ENCODE measurements around the gene ATAD1. TPM values are rescaled to one million over a fixed set of nuclear protein-coding genes. Genes with fewer than 3 reads are reported as not detected.
"Not testable (repeated sequence)": the region's sequence is repeated elsewhere in the genome, so short reads cannot be mapped to it uniquely, and the experiment has no call there.

The ATAD1 gene
- total RNA-seq, 1 experiment from 2014 or later: 62.0 TPM

- no peak for DNase-seq (ENCODE audit: low read depth, low spot score)
- TF ChIP-seq REST (IDR thresholded peaks at IDR 0.05; ENCODE audit: insufficient read depth in 1 of 2, low read depth in 2 of 2, low read length in 1 of 2): no peak
- TF ChIP-seq CTCF (IDR thresholded peaks at IDR 0.05): no peak
- TF ChIP-seq POLR2AphosphoS5 (IDR thresholded peaks at IDR 0.05; ENCODE audit: low read depth, low read length): no peak
- TF ChIP-seq SIN3A (IDR thresholded peaks at IDR 0.05; ENCODE audit: borderline replicate concordance, insufficient read depth, low read depth, low read length): no peak
- no peak for ATAC-seq
- no TSS peak for BruUV-seq (replicated peaks)
- intact Hi-C loops (cut with micrococcal nuclease; ENCODE audit: unreplicated experiment): loop anchor here (5.0 kb wide), 1 partner anchor 207 kb away; no protein-coding TSS in a partner anchor
- POLR2A ChIA-PET: no interaction called here
- no peaks in the 10 kb centered on the region for H3K9me3 ChIP-seq (ENCODE audit: control insufficient read depth, insufficient read depth, low read depth, low read length)
- in situ Hi-C loops (cut with HindIII; ENCODE audit: low pct_unique_long_range_greater_than_20kb, low sequenced_read_pairs): no loop called here
- H3K4me1 ChIP-seq (ENCODE audit: control insufficient read depth, insufficient read depth, low read length): no peaks in the 10 kb centered on the region
- no peak overlapping the region for H3K27ac ChIP-seq (ENCODE audit: low read length)
- H3K36me3 ChIP-seq (ENCODE audit: control insufficient read depth, insufficient read depth, low read length): no peaks in the 10 kb centered on the region
- CTCF ChIA-PET: no interaction called here
- no peaks in the 10 kb centered on the region for H3K27me3 ChIP-seq (ENCODE audit: control insufficient read depth, insufficient read depth, low read length)
- no peak overlapping the region for H3K4me3 ChIP-seq (ENCODE audit: low read depth in 2 of 2, low read length in 2 of 2)
These were observed 78.3 kb downstream of the ATAD1 start for GRCh38 chr10:87739703-87740102.

GRCh38 chr10:87738253-87738652 lies 79.8 kb downstream of the ATAD1 start:
- H3K36me3 ChIP-seq (ENCODE audit: control insufficient read depth, insufficient read depth, low read length); POLR2A ChIA-PET; in situ Hi-C loops (cut with HindIII; ENCODE audit: low pct_unique_long_range_greater_than_20kb, low sequenced_read_pairs); BruUV-seq (replicated peaks); H3K4me1 ChIP-seq (ENCODE audit: control insufficient read depth, insufficient read depth, low read length); CTCF ChIA-PET; H3K4me3 ChIP-seq (ENCODE audit: low read depth in 2 of 2, low read length in 2 of 2); DNase-seq (ENCODE audit: low read depth, low spot score); ATAC-seq; H3K27ac ChIP-seq (ENCODE audit: low read length); H3K27me3 ChIP-seq (ENCODE audit: control insufficient read depth, insufficient read depth, low read length); H3K9me3 ChIP-seq (ENCODE audit: control insufficient read depth, insufficient read depth, low read depth, low read length): not testable (repeated sequence)
- intact Hi-C loops (cut with micrococcal nuclease; ENCODE audit: unreplicated experiment): loop anchor here (5.0 kb wide), 1 partner anchor 206 kb away; no protein-coding TSS in a partner anchor

GRCh38 chr10:87734987-87735827 lies 82.8 kb downstream of the ATAD1 start:
- ATAC-seq (peak; percentile 95), DNase-seq (ENCODE audit: low read depth, low spot score) (no peak)
- no TSS peak for BruUV-seq (replicated peaks)
- CTCF ChIA-PET: interaction anchor here (0.7 to 1.0 kb wide), 3 partner anchors 38 to 122 kb away, joined by 3 to 12 read pairs (median 4); partner anchors contain the start of gene PAPSS2
- no peak for TF ChIP-seq REST (IDR thresholded peaks at IDR 0.05; ENCODE audit: insufficient read depth in 1 of 2, low read depth in 2 of 2, low read length in 1 of 2)
- no peak for TF ChIP-seq TCF7L2 (IDR thresholded peaks at IDR 0.05; ENCODE audit: low read depth, low read length)
- no peak for TF ChIP-seq POLR2AphosphoS5 (IDR thresholded peaks at IDR 0.05; ENCODE audit: low read depth, low read length)
- TF ChIP-seq SIN3A (IDR thresholded peaks at IDR 0.05; ENCODE audit: borderline replicate concordance, insufficient read depth, low read depth, low read length): no peak
- peak; percentile 91 for TF ChIP-seq CTCF (IDR thresholded peaks at IDR 0.05)
- Histone ChIP-seq H3K9me3 (ENCODE audit: control insufficient read depth, insufficient read depth, low read depth, low read length) (no peaks in the 10 kb centered on the region), H3K4me1 (ENCODE audit: control insufficient read depth, insufficient read depth, low read length) (no peaks in the 10 kb centered on the region), H3K36me3 (ENCODE audit: control insufficient read depth, insufficient read depth, low read length) (no peaks in the 10 kb centered on the region), H3K27me3 (ENCODE audit: control insufficient read depth, insufficient read depth, low read length) (no peaks in the 10 kb centered on the region), H3K4me3 (ENCODE audit: low read depth in 2 of 2, low read length in 2 of 2) (no peak overlapping the region), H3K27ac (ENCODE audit: low read length) (no peak overlapping the region)
- intact Hi-C loops (cut with micrococcal nuclease; ENCODE audit: unreplicated experiment): loop anchor here (2.0 to 5.0 kb wide), 2 partner anchors 78 to 203 kb away; no protein-coding TSS in a partner anchor
- POLR2A ChIA-PET: no interaction called here
- in situ Hi-C loops (cut with HindIII; ENCODE audit: low pct_unique_long_range_greater_than_20kb, low sequenced_read_pairs): no loop called here

Measured in Panc1 (cell line).